ENCODE data around the gene NUP50.

NUP50 gene

GRCh38 chr22:45228401-45228754 lies 64.7 kb downstream of the NUP50 start:
- no peak for DNase-seq (ENCODE audit: low read depth)

GRCh38 chr22:45229181-45229580 lies 65.5 kb downstream of the NUP50 start:
- no peak for DNase-seq (ENCODE audit: low read depth)

GRCh38 chr22:45230026-45230721 lies 66.4 kb downstream of the NUP50 start:
- no peak for DNase-seq (ENCODE audit: low read depth)

- no peak for DNase-seq (ENCODE audit: low read depth)
Observed at GRCh38 chr22:45231293-45231692, 67.6 kb downstream of the NUP50 start.

- no peak for DNase-seq (ENCODE audit: low read depth)
Observed at GRCh38 chr22:45233386-45233785, 69.7 kb downstream of the NUP50 start.

- no peak for DNase-seq (ENCODE audit: low read depth)
Observed at GRCh38 chr22:45233827-45234226, 70.1 kb downstream of the NUP50 start.

- no peak for DNase-seq (ENCODE audit: low read depth)
Observed at GRCh38 chr22:45235101-45235777, 71.5 kb downstream of the NUP50 start.

- DNase-seq (ENCODE audit: low read depth) = no peak
Observed at GRCh38 chr22:45235851-45236342, 72.2 kb downstream of the NUP50 start.

GRCh38 chr22:45237065-45237990 lies 73.6 kb downstream of the NUP50 start:
- no peak for DNase-seq (ENCODE audit: low read depth)

All from HS-5 (cell line).